Tongue (tissue), 2 donors: ENCODE data around the gene MUC22. TPM values are rescaled to one million over a fixed set of nuclear protein-coding genes. Genes with fewer than 3 reads are reported as not detected.
A peak's percentile ranks its signal among the peaks of the same experiment; 100 is the strongest.
"Not testable (repeated sequence)": the region's sequence is repeated elsewhere in the genome, so short reads cannot be mapped to it uniquely, and the experiment has no call there.

Experiments
- DNase-seq: peaks from one replicate; pipeline ENCODE4 v3.0.0-alpha.2; 2015
- total RNA-seq: library from RNA; depleted of rRNA; stranded (reverse); fragments of >200 nt; gene quantifications from one replicate; pipeline ENCODE4 v1.2.3, GENCODE V29; 2014

MUC22 gene
- total RNA-seq = 0.21 TPM

- no peak for DNase-seq
These were observed at the start of gene MUC22 for GRCh38 chr6:31010393-31011060. Gene MUC22, plus strand, starts transcription at chr6:31010474. Its CDS starts 233 bp downstream, at chr6:31010707.

GRCh38 chr6:30960907-30961673 lies 49.2 kb upstream of the MUC22 start:
- DNase-seq = no peak

- DNase-seq = no peak
These were observed 47.6 kb upstream of the MUC22 start for GRCh38 chr6:30962716-30963115.

GRCh38 chr6:30963641-30964040 lies 46.6 kb upstream of the MUC22 start:
- no peak for DNase-seq

- no peak for DNase-seq
These were observed 46.2 kb upstream of the MUC22 start for GRCh38 chr6:30964075-30964474.

- no peak for DNase-seq
These were observed 45.1 kb upstream of the MUC22 start for GRCh38 chr6:30965140-30965601.

- no peak for DNase-seq
These were observed 44.1 kb upstream of the MUC22 start for GRCh38 chr6:30966154-30966553.

GRCh38 chr6:30969171-30969570 lies 41.1 kb upstream of the MUC22 start:
- DNase-seq = not testable (repeated sequence)

- DNase-seq = no peak
These were observed 39.3 kb upstream of the MUC22 start for GRCh38 chr6:30970946-30971345.

- no peak for DNase-seq
These were observed 37.5 kb upstream of the MUC22 start for GRCh38 chr6:30972816-30973215.

GRCh38 chr6:30974490-30975252 lies 35.6 kb upstream of the MUC22 start:
- DNase-seq = no peak

GRCh38 chr6:30979141-30979540 lies 31.1 kb upstream of the MUC22 start:
- no peak for DNase-seq

- no peak for DNase-seq
These were observed 30.6 kb upstream of the MUC22 start for GRCh38 chr6:30979690-30980089.

GRCh38 chr6:30981942-30982772 lies 28.1 kb upstream of the MUC22 start:
- peak; percentile 58 for DNase-seq

- no peak for DNase-seq
These were observed 26.8 kb upstream of the MUC22 start, which contains the start of gene MUC21 for GRCh38 chr6:30983439-30983838. Gene MUC21, plus strand, starts transcription at chr6:30983718. Its CDS starts 241 bp downstream, at chr6:30983959.

GRCh38 chr6:30985490-30985889 lies 24.8 kb upstream of the MUC22 start:
- DNase-seq = no peak

- no peak for DNase-seq
These were observed 23.0 kb upstream of the MUC22 start for GRCh38 chr6:30987304-30987703.

GRCh38 chr6:30988209-30988825 lies 22.0 kb upstream of the MUC22 start:
- DNase-seq = no peak

GRCh38 chr6:30990422-30991086 lies 19.7 kb upstream of the MUC22 start:
- DNase-seq = no peak

GRCh38 chr6:30991891-30992290 lies 18.4 kb upstream of the MUC22 start:
- no peak for DNase-seq

GRCh38 chr6:30997301-30997700 lies 13.0 kb upstream of the MUC22 start:
- DNase-seq = no peak
